Natural killer cell (primary cell): ENCODE measurements around the gene MAN2B2. TPM values are rescaled to one million over a fixed set of nuclear protein-coding genes. Genes with fewer than 3 reads are reported as not detected.

Source experiments
- ATAC-seq, 3 donors: fragments of 150-1000 bp in 2 of 3; fragments of 200-7000 bp in 1 of 3; cut with Tn5 transposase; 1 replicate in 1 of 3; 2 replicates in 2 of 3; pipeline ENCODE4 v1.10.0; 2021; ENCODE audit warnings: mild to moderate bottlenecking in 2 of 3, moderate library complexity in 2 of 3
- DNase-seq, 2 donors: peaks; one replicate each; pipeline versions ENCODE4 v3.0.0 to v3.0.0-alpha.2; 2013 to 2021; ENCODE audit warnings: mixed read lengths in 1 of 2
- H3K27ac ChIP-seq: one replicate; pipeline ENCODE4 v1.5.1; 2013; ENCODE audit warnings: mild to moderate bottlenecking, low read length
- H3K27me3 ChIP-seq: one replicate; pipeline ENCODE4 v1.6.1; 2013; ENCODE audit warnings: low read length; ENCODE audit not compliant: control insufficient read depth, insufficient read depth
- H3K36me3 ChIP-seq: one replicate; pipeline ENCODE4 v1.6.1; 2013; ENCODE audit warnings: low read length; ENCODE audit not compliant: control insufficient read depth, insufficient read depth
- H3K4me1 ChIP-seq: one replicate; pipeline ENCODE4 v1.6.1; 2013; ENCODE audit warnings: low read length; ENCODE audit not compliant: control insufficient read depth, insufficient read depth
- H3K4me3 ChIP-seq: one replicate; pipeline ENCODE4 v1.5.1; 2013; ENCODE audit warnings: low read length
- H3K9me3 ChIP-seq: one replicate; pipeline ENCODE4 v1.6.1; 2013; ENCODE audit warnings: low read length; ENCODE audit not compliant: control insufficient read depth, insufficient read depth
- H3K27ac Mint-ChIP-seq, 2 donors: one replicate each; pipeline ENCODE4 v1.8.0; 2022; ENCODE audit warnings: mild to moderate bottlenecking in 2 of 2, mixed read lengths in 2 of 2, moderate library complexity in 1 of 2
- H3K27me3 Mint-ChIP-seq, 2 donors: one replicate each; pipeline ENCODE4 v1.8.0; 2022; ENCODE audit warnings: low read depth in 2 of 2, mixed read lengths in 2 of 2
- H3K36me3 Mint-ChIP-seq: one replicate; pipeline ENCODE4 v1.8.0; 2022; ENCODE audit warnings: mixed read lengths
- H3K4me1 Mint-ChIP-seq, 2 donors: one replicate each; pipeline ENCODE4 v1.8.0; 2022; ENCODE audit warnings: mixed read lengths in 2 of 2
- H3K4me3 Mint-ChIP-seq: one replicate; pipeline ENCODE4 v1.8.0; 2022; ENCODE audit warnings: mild to moderate bottlenecking, moderate library complexity, mixed read lengths
- H3K9me3 Mint-ChIP-seq, 2 donors: one replicate each; pipeline ENCODE4 v1.8.0; 2022; ENCODE audit warnings: mixed read lengths in 2 of 2
- WGBS: methylation state at CpG from one replicate; pipeline ENCODE4 v1.1.7; 2013; ENCODE audit warnings: missing lambda C conversion rate; ENCODE audit not compliant: insufficient coverage; 5-methylcytosine and 5-hydroxymethylcytosine counted together
- intact Hi-C: fragments of 100-400 bp; cut with micrococcal nuclease; formaldehyde crosslinking; loops from one replicate; pipeline ENCODE4 v1.14.2; 2022
- total RNA-seq, 4 donors: library from RNA; stranded (reverse); fragments of 120-200 nt in 1 of 4; gene quantifications; one replicate each; pipeline versions ENCODE4 v1.2.3 to v1.2.4, GENCODE V29; 2013 to 2022
- TF ChIP-seq, protein P1 (sequence below): fragments of 200-600 bp; IDR thresholded peaks from one replicate; pipeline ENCODE4 v1.8.0; 2022; ENCODE audit warnings: antibody characterized with exemption

Gene MAN2B2
- total RNA-seq, 3 donors from 2014 or later (not counting 1 experiment from before 2014, with no cell fraction given), result 34.5 to 47.8 (median 39.0) TPM

DNA sequence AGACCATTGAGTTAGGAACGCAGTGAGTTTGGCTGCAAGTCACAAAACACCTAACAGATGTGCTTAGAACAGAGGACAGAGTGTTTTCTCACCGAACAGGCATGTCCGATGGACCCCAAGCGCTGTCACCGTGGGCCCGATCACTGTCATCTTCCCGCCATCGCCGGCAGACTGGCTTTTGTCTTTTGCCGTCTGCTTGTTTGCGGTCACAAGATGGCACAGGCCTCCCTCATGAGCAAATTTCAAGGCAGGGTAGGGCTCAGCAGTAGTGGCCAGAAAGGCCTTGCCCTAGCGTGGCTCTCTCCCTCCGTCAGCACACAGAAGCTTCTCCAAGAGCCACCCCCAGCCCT is 44.1 kb downstream of the MAN2B2 start:
- H3K27me3 Mint-ChIP-seq, result no peaks in the 10 kb centered on the region
- no peaks in the 10 kb centered on the region for H3K9me3 Mint-ChIP-seq
- Histone ChIP-seq H3K27me3 (no peaks in the 10 kb centered on the region), H3K36me3 (peaks cover 44% of the 10 kb centered on the region), H3K9me3 (no peaks in the 10 kb centered on the region), H3K27ac (no peak overlapping the region), H3K4me1 (no peaks in the 10 kb centered on the region), H3K4me3 (no peak overlapping the region)
- H3K4me1 Mint-ChIP-seq, result no peaks in the 10 kb centered on the region
- TF ChIP-seq, protein P1, sequence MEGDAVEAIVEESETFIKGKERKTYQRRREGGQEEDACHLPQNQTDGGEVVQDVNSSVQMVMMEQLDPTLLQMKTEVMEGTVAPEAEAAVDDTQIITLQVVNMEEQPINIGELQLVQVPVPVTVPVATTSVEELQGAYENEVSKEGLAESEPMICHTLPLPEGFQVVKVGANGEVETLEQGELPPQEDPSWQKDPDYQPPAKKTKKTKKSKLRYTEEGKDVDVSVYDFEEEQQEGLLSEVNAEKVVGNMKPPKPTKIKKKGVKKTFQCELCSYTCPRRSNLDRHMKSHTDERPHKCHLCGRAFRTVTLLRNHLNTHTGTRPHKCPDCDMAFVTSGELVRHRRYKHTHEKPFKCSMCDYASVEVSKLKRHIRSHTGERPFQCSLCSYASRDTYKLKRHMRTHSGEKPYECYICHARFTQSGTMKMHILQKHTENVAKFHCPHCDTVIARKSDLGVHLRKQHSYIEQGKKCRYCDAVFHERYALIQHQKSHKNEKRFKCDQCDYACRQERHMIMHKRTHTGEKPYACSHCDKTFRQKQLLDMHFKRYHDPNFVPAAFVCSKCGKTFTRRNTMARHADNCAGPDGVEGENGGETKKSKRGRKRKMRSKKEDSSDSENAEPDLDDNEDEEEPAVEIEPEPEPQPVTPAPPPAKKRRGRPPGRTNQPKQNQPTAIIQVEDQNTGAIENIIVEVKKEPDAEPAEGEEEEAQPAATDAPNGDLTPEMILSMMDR, result no peak
- intact Hi-C loops, result no loop called here
- no peak overlapping the region for H3K4me3 Mint-ChIP-seq
- no peak for DNase-seq
- peaks cover 7% of the 10 kb centered on the region for H3K36me3 Mint-ChIP-seq
- no peak overlapping the region for H3K27ac Mint-ChIP-seq
- ATAC-seq, result no peak
- 98% methylated on average over 12 of the region's 13 CpGs for WGBS

DNA sequence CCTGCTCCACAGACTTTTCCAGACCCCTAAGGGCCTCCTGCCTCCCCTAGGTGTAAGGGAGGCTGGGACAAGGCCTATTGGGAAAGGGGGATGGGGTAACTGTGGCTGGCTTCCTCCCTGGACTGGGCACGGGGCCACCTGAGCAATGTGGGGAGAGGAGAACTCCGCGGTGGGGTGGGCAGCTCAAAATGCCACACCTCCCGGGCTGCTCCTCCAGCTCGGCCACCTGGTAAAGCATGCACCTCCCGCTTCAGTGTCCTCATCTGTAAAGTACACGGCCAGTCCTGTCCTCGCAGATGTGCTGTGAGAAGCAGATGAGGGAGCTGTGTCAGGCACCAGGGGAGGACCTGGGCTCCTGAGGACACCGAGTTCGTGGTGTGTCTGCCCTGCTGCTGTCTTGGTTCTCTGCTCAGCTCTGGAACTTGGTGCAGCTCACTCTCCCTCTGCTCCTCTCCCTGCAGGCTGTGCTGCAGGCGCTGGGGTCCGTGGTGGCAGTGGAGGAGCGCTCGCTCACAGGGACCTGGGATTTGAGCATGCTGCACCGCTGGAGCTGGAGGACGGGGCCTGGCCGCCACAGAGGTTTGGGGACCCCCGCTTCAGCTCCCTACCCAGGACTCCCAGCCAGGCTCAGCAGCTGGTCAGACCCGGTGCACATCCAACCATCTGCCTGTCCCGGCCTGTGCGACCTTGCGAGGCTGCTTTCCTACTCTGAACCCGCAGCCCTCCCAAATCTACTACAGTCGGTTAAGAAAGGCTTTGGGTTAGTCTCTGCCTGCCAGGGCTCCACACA is 44.7 kb downstream of the MAN2B2 start:
- no peaks in the 10 kb centered on the region for H3K9me3 ChIP-seq
- H3K27me3 ChIP-seq, result no peaks in the 10 kb centered on the region
- no peak overlapping the region for H3K27ac Mint-ChIP-seq
- no peak for DNase-seq
- intact Hi-C loops, result no loop called here
- H3K4me3 ChIP-seq, result no peak overlapping the region
- TF ChIP-seq, protein P1, result no peak
- H3K4me3 Mint-ChIP-seq, result no peak overlapping the region
- no peaks in the 10 kb centered on the region for H3K27me3 Mint-ChIP-seq
- no peak overlapping the region for H3K27ac ChIP-seq
- H3K4me1 Mint-ChIP-seq, result no peaks in the 10 kb centered on the region
- peaks cover 39% of the 10 kb centered on the region for H3K36me3 ChIP-seq
- 98% methylated on average over 24 of the region's 24 CpGs for WGBS
- no peaks in the 10 kb centered on the region for H3K4me1 ChIP-seq
- no peak for ATAC-seq
- H3K36me3 Mint-ChIP-seq, result peaks cover 7% of the 10 kb centered on the region
- H3K9me3 Mint-ChIP-seq, result no peaks in the 10 kb centered on the region

DNA sequence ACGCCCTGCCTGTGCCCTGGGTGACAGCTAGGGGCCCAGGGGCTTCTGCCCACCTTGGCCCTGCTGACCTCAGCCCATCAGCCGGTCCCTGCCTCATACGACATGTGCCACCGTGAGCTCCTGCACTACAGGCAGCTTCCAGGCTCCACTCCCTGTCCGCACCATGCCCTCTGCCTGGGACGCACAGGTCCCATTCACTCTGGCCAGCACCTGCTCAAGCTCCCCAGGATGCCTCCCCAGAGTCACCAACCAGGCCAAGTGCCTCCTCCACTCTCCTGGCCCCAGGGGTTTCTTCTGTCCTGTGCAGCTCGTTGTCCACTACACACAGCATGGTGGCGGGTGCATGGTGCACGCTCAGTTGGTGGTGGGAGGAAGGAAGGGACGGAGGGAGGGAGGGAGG is 45.3 kb downstream of the MAN2B2 start:
- H3K27ac ChIP-seq, result no peak overlapping the region
- H3K4me3 ChIP-seq, result no peak overlapping the region
- 95% methylated on average over 10 of the region's 10 CpGs for WGBS
- ATAC-seq (no peak), DNase-seq (no peak)
- peak overlapping the region in 1 of 2 donors; percentile 13 for H3K27ac Mint-ChIP-seq
- no peaks in the 10 kb centered on the region for H3K9me3 ChIP-seq
- no peaks in the 10 kb centered on the region for H3K9me3 Mint-ChIP-seq
- H3K36me3 ChIP-seq, result peaks cover 34% of the 10 kb centered on the region
- no peaks in the 10 kb centered on the region for H3K4me1 ChIP-seq
- no peaks in the 10 kb centered on the region for H3K27me3 ChIP-seq
- TF ChIP-seq, protein P1, result no peak
- peaks cover 7% of the 10 kb centered on the region for H3K36me3 Mint-ChIP-seq
- H3K4me1 Mint-ChIP-seq, result no peaks in the 10 kb centered on the region
- H3K27me3 Mint-ChIP-seq, result no peaks in the 10 kb centered on the region
- intact Hi-C loops, result no loop called here
- no peak overlapping the region for H3K4me3 Mint-ChIP-seq
